Glomerular visceral epithelial cell (primary cell): ENCODE measurements around the gene ANXA2.
A peak's percentile ranks its signal among the peaks of the same experiment; 100 is the strongest.

Source experiments
- DNase-seq: peaks from one replicate; pipeline ENCODE4 v3.0.0-alpha.2; 2016; ENCODE audit errors: extremely low spot score

The ANXA2 gene

DNA sequence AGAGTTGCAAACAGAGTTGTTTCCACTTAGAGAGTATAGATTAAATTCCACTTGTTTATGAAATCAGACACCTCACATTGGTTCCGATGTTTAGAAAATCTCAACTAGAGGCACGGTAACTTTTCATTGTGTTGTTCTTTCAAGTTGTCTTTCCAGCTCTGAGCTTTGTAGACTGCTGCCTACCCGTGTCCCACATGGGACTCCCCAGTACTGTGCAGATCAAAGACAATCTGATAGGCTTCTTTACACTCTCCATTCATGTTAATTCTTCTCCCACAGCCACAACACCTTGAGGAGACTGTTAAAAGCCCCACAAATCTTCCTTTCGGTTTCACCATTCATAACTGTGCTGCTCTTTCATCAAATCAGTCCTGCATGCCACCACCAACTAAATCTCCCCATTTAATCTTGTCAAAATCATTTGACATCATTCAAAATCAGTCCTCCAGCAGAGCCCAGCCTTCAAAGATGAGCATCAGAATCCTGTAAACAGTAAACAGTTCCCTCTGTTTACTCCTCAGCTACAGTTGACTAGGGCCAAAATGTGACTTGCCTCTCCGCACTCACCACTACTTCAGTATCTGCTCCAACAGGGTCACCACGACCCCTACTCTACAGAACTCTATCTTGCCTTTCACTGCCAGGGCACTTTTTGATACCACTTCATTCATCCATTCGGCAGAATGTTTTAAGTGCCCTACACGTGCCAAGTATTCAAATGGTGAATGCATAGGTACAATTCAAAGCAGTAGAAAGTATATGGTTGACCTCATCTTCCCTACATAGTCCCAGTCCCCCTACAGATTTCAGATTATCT, 8.3 kb downstream of the ANXA2 start:
- no peak for DNase-seq

GRCh38 chr15:60387321-60387720, 10.5 kb downstream of the ANXA2 start:
- no peak for DNase-seq

- DNase-seq = no peak
Measured at GRCh38 chr15:60386615-60387014, 11.2 kb downstream of the ANXA2 start.

DNA sequence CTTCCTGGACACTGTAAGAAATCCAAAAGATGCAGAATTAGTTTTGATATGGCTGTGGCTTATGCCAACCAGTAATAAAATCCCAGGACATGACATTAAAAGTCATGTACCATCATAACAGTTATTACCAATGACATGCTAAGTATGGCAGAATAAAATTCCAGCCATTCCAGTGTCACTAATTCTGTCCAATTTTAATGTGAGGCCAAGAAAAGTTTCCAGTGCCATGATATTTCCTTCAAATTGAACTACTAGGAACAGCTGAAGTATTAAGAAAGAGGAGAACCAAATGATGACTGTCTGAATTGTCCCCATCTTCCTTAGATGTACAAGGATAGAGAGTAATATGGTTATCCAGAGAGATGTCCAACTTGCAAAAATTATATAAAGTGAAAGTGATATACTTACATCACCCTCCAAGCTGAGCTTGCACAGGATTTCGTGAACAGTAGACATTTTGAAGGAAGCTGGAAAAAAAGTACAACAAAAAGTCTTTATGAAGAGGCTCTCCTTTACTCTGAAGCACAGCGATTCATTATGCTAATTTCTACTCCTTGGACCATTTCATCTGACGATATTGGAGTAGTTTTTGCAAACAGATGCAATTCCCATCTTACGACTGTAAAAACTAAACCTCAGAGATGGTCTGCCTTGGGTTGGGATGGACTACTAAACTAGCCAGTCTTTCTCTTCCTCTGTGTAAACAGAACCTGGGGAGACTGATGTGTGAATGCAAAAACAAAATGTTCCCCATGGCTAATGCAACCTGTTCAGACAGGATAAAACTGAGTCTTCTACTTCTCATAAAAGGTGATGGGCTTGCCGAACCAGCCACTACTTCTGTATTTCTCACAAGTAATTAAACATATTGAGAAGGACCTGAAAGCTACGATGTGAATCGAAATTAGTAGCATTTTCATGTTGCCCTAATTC, 11.9 kb downstream of the ANXA2 start:
- no peak for DNase-seq

- no peak for DNase-seq
Measured at GRCh38 chr15:60384526-60385126, 13.2 kb downstream of the ANXA2 start.

- DNase-seq = no peak
Measured at GRCh38 chr15:60384053-60384452, 13.7 kb downstream of the ANXA2 start.

GRCh38 chr15:60382773-60383674, 14.8 kb downstream of the ANXA2 start:
- no peak for DNase-seq

- peak; percentile 39 for DNase-seq
Measured at GRCh38 chr15:60381148-60381788, 16.5 kb downstream of the ANXA2 start.

- peak; percentile 66 for DNase-seq
Measured at GRCh38 chr15:60379525-60380274, 18.1 kb downstream of the ANXA2 start.

DNA sequence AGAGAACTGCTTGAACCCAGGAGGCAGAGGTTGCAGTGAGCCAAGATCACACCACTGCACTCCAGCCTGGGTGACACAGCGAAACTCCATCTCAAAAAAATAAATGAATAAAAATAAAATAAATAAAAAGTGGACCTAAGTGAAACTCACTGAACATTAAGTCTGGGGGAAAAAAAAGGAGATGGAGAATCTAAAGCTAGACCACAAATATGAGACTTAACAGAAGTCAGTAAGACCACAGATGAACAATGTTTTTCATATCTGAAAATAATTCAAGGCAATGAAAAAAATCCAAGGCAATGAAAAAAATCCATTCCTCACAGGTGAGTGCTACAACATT, 18.6 kb downstream of the ANXA2 start:
- no peak for DNase-seq

DNA sequence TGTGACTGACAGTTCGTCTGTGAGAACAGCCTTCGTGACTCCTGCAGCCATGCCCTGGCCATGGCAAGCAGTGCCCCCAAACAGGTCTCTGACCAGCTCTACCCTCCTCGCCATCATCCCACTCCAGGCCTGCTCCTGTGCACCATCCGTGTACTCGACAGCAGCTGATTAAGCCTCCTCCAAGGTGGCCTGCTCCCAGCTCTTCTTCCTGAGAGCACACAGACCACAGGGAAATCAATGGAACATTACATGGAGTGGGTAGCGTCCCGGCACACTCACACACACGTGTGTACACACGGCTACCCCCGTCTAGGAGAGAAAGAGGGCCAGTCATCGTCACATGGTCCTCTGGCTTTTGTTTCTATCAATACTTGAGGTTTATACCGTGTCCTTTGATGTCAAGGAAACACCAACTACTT, 21.1 kb downstream of the ANXA2 start:
- no peak for DNase-seq

- DNase-seq = no peak
Measured at GRCh38 chr15:60375306-60375705, 22.5 kb downstream of the ANXA2 start.

DNA sequence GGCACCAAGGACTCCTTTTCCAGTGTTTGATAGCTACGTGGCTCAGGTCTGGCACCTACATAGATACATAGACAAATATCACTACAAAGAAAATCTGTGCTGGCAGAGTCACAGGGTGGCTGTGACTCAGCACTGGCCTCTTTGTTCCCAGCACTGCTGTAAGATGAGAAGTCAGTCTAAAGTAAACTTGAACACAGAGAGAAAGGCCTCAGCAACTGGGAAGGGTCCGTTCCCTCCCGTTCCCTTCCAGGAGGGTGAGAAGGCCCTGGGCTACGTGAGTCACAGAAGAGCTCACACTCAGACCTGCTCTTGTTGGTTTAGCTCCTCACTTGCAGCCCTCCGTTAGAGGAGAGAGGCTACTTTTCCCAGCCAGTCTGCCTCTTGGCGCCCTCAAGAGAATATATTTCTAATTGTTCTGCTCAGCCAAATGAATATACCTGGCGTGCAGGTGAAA, 23.1 kb downstream of the ANXA2 start:
- DNase-seq = peak; percentile 95

GRCh38 chr15:60374209-60374608, 23.6 kb downstream of the ANXA2 start:
- no peak for DNase-seq

GRCh38 chr15:60373745-60374144, 24.0 kb downstream of the ANXA2 start:
- no peak for DNase-seq

- no peak for DNase-seq
Measured at GRCh38 chr15:60373327-60373726, 24.5 kb downstream of the ANXA2 start.

DNA sequence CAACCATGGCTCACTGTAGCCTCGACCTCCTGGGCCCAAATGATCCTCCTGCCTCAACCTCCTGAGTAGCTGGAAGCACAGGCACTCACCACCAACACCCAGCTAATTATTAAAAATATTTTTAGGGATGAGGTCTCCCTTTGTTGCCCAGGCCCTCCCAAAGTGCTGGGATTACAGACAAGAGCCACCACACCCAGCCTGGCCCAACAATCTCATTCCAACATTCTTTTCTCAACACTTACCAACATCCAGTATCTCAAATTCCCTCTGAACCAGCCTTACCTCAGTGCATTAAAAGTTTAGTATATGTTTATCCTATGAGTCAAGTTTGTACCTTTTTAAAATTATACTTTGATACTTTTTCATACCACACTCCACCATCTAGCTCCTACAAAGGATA, 25.0 kb downstream of the ANXA2 start:
- peak; percentile 37 for DNase-seq

DNA sequence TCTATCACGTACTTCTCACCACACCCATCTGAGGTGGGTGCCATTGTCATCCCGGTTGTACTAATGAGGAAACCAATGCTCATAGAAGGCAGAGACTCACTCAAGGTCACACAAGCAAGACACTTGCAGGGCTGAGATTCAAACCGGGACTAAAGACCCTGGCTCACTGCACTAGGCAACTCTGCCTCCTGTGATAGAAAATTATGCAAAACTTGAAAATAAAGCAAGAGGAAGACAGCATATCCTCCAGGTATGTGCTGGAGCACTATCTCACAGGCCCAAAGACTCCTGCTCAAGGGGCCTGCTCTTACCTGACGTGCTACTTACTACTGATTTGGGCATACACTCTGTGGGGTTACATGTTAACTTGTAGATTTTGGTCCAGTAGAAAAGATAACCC, 25.6 kb downstream of the ANXA2 start:
- no peak for DNase-seq

- peak; percentile 99 for DNase-seq
Measured at GRCh38 chr15:60371175-60372051, 26.4 kb downstream of the ANXA2 start.
